ENCODE measurements around the gene A2M.

A2M gene

GRCh38 chr12:9037431-9037830, 78.3 kb downstream of the A2M start:
- DNase-seq (ENCODE audit: low spot score) = no peak

GRCh38 chr12:9036227-9036626, 79.5 kb downstream of the A2M start:
- DNase-seq (ENCODE audit: low spot score) = no peak

DNA sequence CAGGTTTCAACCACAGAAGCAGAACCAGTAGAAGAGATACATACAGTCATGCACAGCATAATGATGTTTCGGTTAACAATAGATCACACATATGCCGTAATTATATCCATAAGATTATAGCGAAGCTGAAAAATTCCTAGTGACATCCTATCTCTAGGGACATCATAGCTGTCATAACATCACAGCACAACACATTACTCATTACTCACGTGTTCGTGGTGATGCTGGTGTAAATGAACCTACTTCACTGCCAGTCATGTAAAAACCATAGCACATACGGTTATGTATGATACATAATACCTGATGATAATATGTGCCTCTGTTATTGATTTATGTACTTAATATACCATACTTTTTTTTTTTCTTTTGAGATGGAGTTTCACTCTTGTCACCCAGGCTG, 81.6 kb downstream of the A2M start:
- no peak for DNase-seq (ENCODE audit: low spot score)

- no peak for DNase-seq (ENCODE audit: low spot score)
These were observed 82.3 kb downstream of the A2M start for GRCh38 chr12:9033265-9033887.

- no peak for DNase-seq (ENCODE audit: low spot score)
These were observed 83.3 kb downstream of the A2M start for GRCh38 chr12:9032202-9032964.

DNA sequence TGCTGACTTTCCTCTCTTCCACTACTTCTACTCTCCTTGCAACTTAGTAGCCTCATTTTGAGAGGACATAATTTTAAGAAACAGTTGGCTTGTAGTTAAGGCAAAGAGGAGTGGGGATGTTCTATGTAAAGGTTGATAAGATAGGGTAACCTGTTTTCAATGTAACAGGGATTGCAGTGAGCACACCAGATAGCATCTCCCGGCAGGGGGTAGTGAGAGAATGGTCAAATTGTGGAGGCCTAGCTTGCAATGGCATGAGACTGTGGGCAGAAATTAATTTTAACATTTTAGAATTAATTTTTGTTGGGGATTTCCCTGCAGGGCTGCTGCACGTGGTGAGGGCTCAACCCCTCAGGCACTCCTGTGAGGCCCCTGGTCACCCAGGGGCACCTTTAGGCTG, 84.9 kb downstream of the A2M start:
- no peak for DNase-seq (ENCODE audit: low spot score)

DNA sequence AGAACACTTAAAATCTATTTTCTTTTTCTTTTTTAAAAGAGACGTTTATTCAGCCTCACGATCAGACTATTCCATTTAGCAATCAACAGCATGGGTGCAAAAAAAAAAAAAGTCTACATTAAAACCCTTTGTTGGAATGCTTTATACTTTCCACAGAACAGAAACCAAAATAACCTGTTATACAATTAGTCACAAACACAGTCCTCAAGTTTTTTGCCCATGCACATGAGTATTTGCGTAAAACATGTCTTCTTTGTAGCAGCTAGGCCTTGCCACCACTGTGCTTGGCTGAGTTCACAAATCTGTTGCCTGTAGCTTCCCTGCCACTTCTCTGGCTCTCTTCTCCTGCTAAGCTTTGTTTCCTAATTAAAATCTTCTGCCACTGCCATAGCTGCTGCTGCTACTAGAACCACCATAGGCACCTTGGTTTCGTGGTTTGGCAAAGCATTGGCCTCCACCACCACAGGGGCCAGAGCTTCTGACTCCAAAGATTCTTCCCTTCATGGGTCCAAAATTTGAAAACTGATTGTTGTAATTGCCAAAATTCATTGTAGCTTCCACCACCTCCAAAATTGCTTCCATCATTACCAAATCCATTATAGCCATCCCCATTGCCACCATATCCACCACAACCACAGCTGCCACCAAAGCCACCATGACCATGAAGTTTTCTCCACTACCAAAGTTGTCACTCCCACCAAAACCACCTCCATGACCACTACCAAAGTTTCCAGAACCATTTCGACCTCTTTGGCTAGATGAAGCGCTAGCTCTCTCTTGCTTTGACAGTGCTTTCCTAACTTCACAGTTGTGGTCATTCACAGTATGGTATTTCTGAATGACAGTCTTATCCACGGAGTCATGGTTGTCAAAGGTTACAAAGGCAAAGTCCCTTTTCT, 88.3 kb downstream of the A2M start:
- no peak for DNase-seq (ENCODE audit: low spot score)

DNA sequence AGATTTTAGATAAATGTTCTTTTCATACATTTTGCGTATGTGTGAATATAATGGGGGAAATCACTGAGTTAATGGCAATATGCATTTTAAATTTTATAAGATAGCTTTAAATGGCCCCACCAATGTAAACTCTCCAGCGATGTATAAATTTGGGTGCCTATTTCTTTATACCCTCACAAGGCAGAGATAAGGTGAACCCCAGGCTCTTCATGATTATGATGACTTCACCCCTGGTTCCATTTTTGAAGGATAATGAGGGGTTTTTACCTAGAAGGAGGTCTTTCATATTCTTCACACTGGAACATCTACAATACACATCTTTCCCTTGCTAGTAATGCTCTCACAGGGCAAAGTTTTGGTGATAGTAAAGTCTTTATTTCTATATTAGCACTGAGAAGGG, 91.2 kb downstream of the A2M start:
- DNase-seq (ENCODE audit: low spot score) = no peak

GRCh38 chr12:9022592-9022991, 93.1 kb downstream of the A2M start:
- no peak for DNase-seq (ENCODE audit: low spot score)

Measured in cerebellar cortex (tissue), 1 donor.